HL-60 (cell line): ENCODE data around the gene TUBGCP6.

Experiments used
- DNase-seq, 2 experiments: peaks; one replicate each; pipeline ENCODE4 v3.0.0-alpha.2; 2010 to 2020; ENCODE audit warnings: low read depth in 1 of 2, low spot score in 1 of 2
- H3K27ac ChIP-seq: fragments of 250-450 bp; sonication (Bioruptor Pico); replicated peaks from 2 replicates; pipeline ENCODE4 v1.5.1; 2020; ENCODE audit warnings: mild to moderate bottlenecking, moderate library complexity
- H3K27me3 ChIP-seq: fragments of 250-450 bp; sonication (Bioruptor Pico); 2 replicates; pipeline ENCODE4 v1.5.1; 2021; ENCODE audit warnings: mild to moderate bottlenecking, moderate library complexity; ENCODE audit not compliant: insufficient read depth, poor library complexity, severe bottlenecking
- H3K4me3 ChIP-seq: replicated peaks from 2 replicates; pipeline ENCODE4 v1.5.1; 2011; ENCODE audit warnings: mild to moderate bottlenecking, control low read depth, low read length; ENCODE audit not compliant: insufficient read depth
- CTCF ChIP-seq: IDR thresholded peaks from one replicate; pipeline ENCODE4 v1.5.1; 2011; ENCODE audit warnings: low read length, control low read depth, inconsistent platforms; ENCODE audit not compliant: insufficient read depth
- GABPA ChIP-seq: IDR thresholded peaks from 2 replicates; pipeline ENCODE4 v1.6.1; 2012; ENCODE audit warnings: low read depth
- POLR2AphosphoS5 ChIP-seq: IDR thresholded peaks from 2 replicates; pipeline ENCODE4 v1.6.1; 2012; ENCODE audit warnings: low read depth
- REST ChIP-seq: IDR thresholded peaks from 2 replicates; pipeline ENCODE4 v1.6.1; 2012; ENCODE audit warnings: low read depth; ENCODE audit not compliant: insufficient replicate concordance
- SPI1 ChIP-seq: IDR thresholded peaks from 2 replicates; pipeline ENCODE4 v1.6.1; 2012; ENCODE audit warnings: low read depth, mild to moderate bottlenecking, borderline replicate concordance

The TUBGCP6 gene

GRCh38 chr22:50180727-50181521 is 63.9 kb downstream of the TUBGCP6 start:
- DNase-seq = no peak
- no peaks in the 10 kb centered on the region for H3K27me3 ChIP-seq
- no peak overlapping the region for H3K4me3 ChIP-seq
- no peak for TF ChIP-seq POLR2AphosphoS5
- TF ChIP-seq REST = no peak
- no peak for TF ChIP-seq SPI1
- no peak for TF ChIP-seq GABPA
- no peak for TF ChIP-seq CTCF
- no peak overlapping the region for H3K27ac ChIP-seq

- DNase-seq = no peak
- no peak for TF ChIP-seq CTCF
- TF ChIP-seq POLR2AphosphoS5 = no peak
- no peak for TF ChIP-seq GABPA
- TF ChIP-seq REST = no peak
- TF ChIP-seq SPI1 = no peak
- Histone ChIP-seq H3K4me3 (no peak overlapping the region), H3K27ac (no peak overlapping the region), H3K27me3 (no peaks in the 10 kb centered on the region)
Measured at GRCh38 chr22:50179937-50180726, 64.7 kb downstream of the TUBGCP6 start.

GRCh38 chr22:50178871-50179869 is 65.7 kb downstream of the TUBGCP6 start:
- Histone ChIP-seq H3K4me3 (no peak overlapping the region), H3K27me3 (no peaks in the 10 kb centered on the region)
- no peak for DNase-seq

More at GRCh38 chr22:50178871-50179869, 65.7 kb downstream of the TUBGCP6 start:
- TF ChIP-seq CTCF (no peak), POLR2AphosphoS5 (no peak), GABPA (no peak), SPI1 (no peak), REST (no peak)
- no peak overlapping the region for H3K27ac ChIP-seq
